MM.1S (cell line): ENCODE results near the gene SEMA4D.

Source experiments
- DNase-seq: peaks from one replicate; pipeline ENCODE4 v3.0.0-alpha.2; 2015
- H2AFZ ChIP-seq: fragments of 300-600 bp; sonication (generic); 2 replicates; pipeline ENCODE4 v1.6.0; 2016; ENCODE audit warnings: antibody characterized with exemption, low read length
- H3F3A ChIP-seq: fragments of 300-600 bp; sonication (generic); 2 replicates; pipeline ENCODE4 v1.6.1; 2016; ENCODE audit warnings: mild to moderate bottlenecking, antibody characterized with exemption, low read length, moderate library complexity, mixed read lengths; ENCODE audit not compliant: insufficient read depth
- H3K27ac ChIP-seq: fragments of 300-600 bp; sonication (generic); 2 replicates; pipeline ENCODE4 v1.5.1; 2016; ENCODE audit warnings: mild to moderate bottlenecking, low read length
- H3K27me3 ChIP-seq: fragments of 300-600 bp; sonication (generic); replicated peaks from 2 replicates; pipeline ENCODE4 v1.6.0; 2016; ENCODE audit warnings: low read length; ENCODE audit not compliant: insufficient read depth
- H3K36me3 ChIP-seq: fragments of 300-600 bp; sonication (generic); replicated peaks from 2 replicates; pipeline ENCODE4 v1.6.1; 2016; ENCODE audit warnings: mild to moderate bottlenecking, low read length, mixed read lengths; ENCODE audit not compliant: insufficient read depth
- H3K4me1 ChIP-seq: fragments of 300-600 bp; sonication (generic); 2 replicates; pipeline ENCODE4 v1.6.1; 2016; ENCODE audit warnings: low read length, mixed read lengths
- H3K4me2 ChIP-seq: fragments of 300-600 bp; sonication (generic); 2 replicates; pipeline ENCODE4 v1.6.0; 2016; ENCODE audit warnings: low read depth, low read length
- H3K4me3 ChIP-seq: fragments of 300-600 bp; sonication (generic); 2 replicates; pipeline ENCODE4 v1.5.1; 2016; ENCODE audit warnings: low read length, mixed read lengths
- H3K79me2 ChIP-seq: fragments of 300-600 bp; sonication (generic); 2 replicates; pipeline ENCODE4 v1.6.1; 2016; ENCODE audit warnings: mixed run types, low read length, mixed read lengths
- H3K9ac ChIP-seq: fragments of 300-600 bp; sonication (generic); 2 replicates; pipeline ENCODE4 v1.6.1; 2016; ENCODE audit warnings: low read length, mixed read lengths
- H3K9me2 ChIP-seq: fragments of 300-600 bp; sonication (generic); replicated peaks from 2 replicates; pipeline ENCODE4 v1.6.1; 2016; ENCODE audit warnings: mild to moderate bottlenecking, low read length, mixed read lengths; ENCODE audit not compliant: insufficient read depth
- H3K9me3 ChIP-seq: fragments of 300-600 bp; sonication (generic); replicated peaks from 2 replicates; pipeline ENCODE4 v1.6.1; 2016; ENCODE audit warnings: mild to moderate bottlenecking, low read length, mixed read lengths; ENCODE audit not compliant: insufficient read depth
- H4K20me1 ChIP-seq: fragments of 300-600 bp; sonication (generic); 2 replicates; pipeline ENCODE4 v1.6.1; 2016; ENCODE audit warnings: mild to moderate bottlenecking, low read length, moderate library complexity, mixed read lengths; ENCODE audit not compliant: insufficient read depth
- CTCF ChIP-seq: fragments of 300-600 bp; sonication (generic); IDR thresholded peaks from 2 replicates; pipeline ENCODE4 v1.5.1; 2016; ENCODE audit warnings: antibody characterized with exemption, low read length, mixed read lengths
- EZH2 ChIP-seq: fragments of 300-600 bp; sonication (generic); optimal IDR thresholded peaks from 2 replicates; pipeline ENCODE3; 2017; ENCODE audit warnings: low read depth, mild to moderate bottlenecking, antibody characterized with exemption, low read length, mixed read lengths
- EZH2phosphoT487 ChIP-seq: fragments of 300-600 bp; sonication (generic); IDR thresholded peaks from 2 replicates; pipeline ENCODE4 v1.6.1; 2018; ENCODE audit warnings: antibody characterized with exemption, low read length

Gene SEMA4D

GRCh38 chr9:89360465-89360864 lies 137.4 kb downstream of the SEMA4D start:
- DNase-seq: no peak
- H3K4me2 ChIP-seq: no peak overlapping the region
- no peak overlapping the region for H3K9ac ChIP-seq
- H3K4me1 ChIP-seq: no peaks in the 10 kb centered on the region
- no peak for TF ChIP-seq CTCF
- TF ChIP-seq EZH2phosphoT487: no peak
- no peak for TF ChIP-seq EZH2
- no peaks in the 10 kb centered on the region for H3K27me3 ChIP-seq
- no peaks in the 10 kb centered on the region for H3K9me3 ChIP-seq
- no peaks in the 10 kb centered on the region for H3K79me2 ChIP-seq
- H4K20me1 ChIP-seq: no peaks in the 10 kb centered on the region
- H3K9me2 ChIP-seq: no peaks in the 10 kb centered on the region
- peaks cover 6% of the 10 kb centered on the region; the same call in 1 of the 2 replicates for H3K36me3 ChIP-seq
- no peak overlapping the region for H2AFZ ChIP-seq
- H3F3A ChIP-seq: no peaks in the 10 kb centered on the region
- no peak overlapping the region for H3K27ac ChIP-seq
- H3K4me3 ChIP-seq: no peak overlapping the region

- Histone ChIP-seq H3K79me2 (no peaks in the 10 kb centered on the region), H3K9me3 (no peaks in the 10 kb centered on the region), H3K4me2 (no peak overlapping the region), H3K9me2 (no peaks in the 10 kb centered on the region), H3K27ac (no peak overlapping the region), H3K4me1 (no peaks in the 10 kb centered on the region), H3K36me3 (peaks cover 12% of the 10 kb centered on the region; the same call in 1 of the 2 replicates), H3K9ac (no peak overlapping the region), H3F3A (no peaks in the 10 kb centered on the region), H3K4me3 (no peak overlapping the region), H4K20me1 (no peaks in the 10 kb centered on the region), H3K27me3 (no peaks in the 10 kb centered on the region), H2AFZ (no peak overlapping the region)
- TF ChIP-seq EZH2 (no peak), EZH2phosphoT487 (no peak), CTCF (no peak)
- no peak for DNase-seq
Observed at GRCh38 chr9:89359751-89360261, 138.1 kb downstream of the SEMA4D start.

- Histone ChIP-seq H2AFZ (no peak overlapping the region), H3F3A (no peaks in the 10 kb centered on the region), H3K4me1 (no peaks in the 10 kb centered on the region), H3K4me2 (no peak overlapping the region), H3K9me2 (no peaks in the 10 kb centered on the region), H3K79me2 (no peaks in the 10 kb centered on the region), H3K27ac (no peak overlapping the region), H3K4me3 (no peak overlapping the region), H3K9ac (no peak overlapping the region), H3K27me3 (no peaks in the 10 kb centered on the region), H3K9me3 (no peaks in the 10 kb centered on the region), H3K36me3 (peaks cover 12% of the 10 kb centered on the region; the same call in 1 of the 2 replicates), H4K20me1 (no peaks in the 10 kb centered on the region)
- TF ChIP-seq EZH2phosphoT487: no peak
- no peak for TF ChIP-seq CTCF
- no peak for TF ChIP-seq EZH2
- no peak for DNase-seq
Observed at GRCh38 chr9:89358985-89359384, 138.9 kb downstream of the SEMA4D start.
